GM12873 (cell line): ENCODE results near the gene B4GAT1.
A peak's percentile ranks its signal among the peaks of the same experiment; 100 is the strongest.

ENCODE experiments used
- TF ChIP-seq, protein P1 (sequence below): IDR thresholded peaks from 2 replicates; pipeline ENCODE4 v1.5.1; 2012; ENCODE audit warnings: low read depth, mild to moderate bottlenecking, moderate library complexity, low read length, control low read depth; ENCODE audit not compliant: insufficient read depth; ENCODE audit errors: missing control alignments

The B4GAT1 gene

DNA sequence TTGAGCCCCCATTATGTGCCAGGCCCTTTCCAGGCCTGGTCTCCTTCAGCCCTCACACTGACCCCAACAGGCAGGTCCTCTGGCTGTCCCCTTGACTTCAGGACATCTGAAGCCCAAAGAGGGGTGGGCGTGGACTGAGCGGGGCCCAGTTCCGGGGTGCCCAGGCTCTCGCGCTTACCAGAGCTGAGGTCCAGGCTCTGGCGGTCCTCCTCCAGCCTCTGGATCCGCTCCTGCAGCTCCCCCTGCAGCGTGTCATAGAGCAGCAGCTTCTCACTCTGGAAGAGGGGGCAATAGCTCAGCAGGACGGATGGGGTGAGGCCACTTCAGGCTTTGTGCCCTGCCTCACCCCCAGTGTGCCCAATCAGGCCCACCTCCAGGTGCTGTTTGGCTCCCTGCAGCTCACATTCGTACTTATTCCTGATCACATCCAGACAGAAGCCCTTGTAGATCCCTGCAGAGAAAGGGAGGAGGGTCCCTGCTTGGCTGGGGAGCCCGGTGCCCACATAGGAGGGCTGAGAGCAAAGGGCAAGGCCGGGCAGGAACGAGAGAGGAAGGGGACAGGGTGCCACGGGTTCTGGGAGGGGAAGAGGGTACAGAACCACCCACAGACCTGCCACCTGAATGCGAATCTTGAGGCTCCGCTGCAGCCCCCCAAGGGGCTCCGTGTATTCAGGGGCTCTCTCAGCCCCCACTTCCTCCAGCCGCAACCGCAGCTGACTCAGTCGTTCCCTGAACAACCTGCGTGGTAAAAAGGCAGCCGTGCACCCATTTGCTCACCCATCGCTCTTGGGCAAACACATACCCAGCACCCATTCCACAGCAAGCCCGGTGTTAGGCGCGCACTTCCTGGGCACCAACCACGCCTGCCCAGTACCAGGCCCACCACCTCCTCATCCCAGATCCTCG, 6.6 kb downstream of the B4GAT1 start:
- TF ChIP-seq, protein P1, sequence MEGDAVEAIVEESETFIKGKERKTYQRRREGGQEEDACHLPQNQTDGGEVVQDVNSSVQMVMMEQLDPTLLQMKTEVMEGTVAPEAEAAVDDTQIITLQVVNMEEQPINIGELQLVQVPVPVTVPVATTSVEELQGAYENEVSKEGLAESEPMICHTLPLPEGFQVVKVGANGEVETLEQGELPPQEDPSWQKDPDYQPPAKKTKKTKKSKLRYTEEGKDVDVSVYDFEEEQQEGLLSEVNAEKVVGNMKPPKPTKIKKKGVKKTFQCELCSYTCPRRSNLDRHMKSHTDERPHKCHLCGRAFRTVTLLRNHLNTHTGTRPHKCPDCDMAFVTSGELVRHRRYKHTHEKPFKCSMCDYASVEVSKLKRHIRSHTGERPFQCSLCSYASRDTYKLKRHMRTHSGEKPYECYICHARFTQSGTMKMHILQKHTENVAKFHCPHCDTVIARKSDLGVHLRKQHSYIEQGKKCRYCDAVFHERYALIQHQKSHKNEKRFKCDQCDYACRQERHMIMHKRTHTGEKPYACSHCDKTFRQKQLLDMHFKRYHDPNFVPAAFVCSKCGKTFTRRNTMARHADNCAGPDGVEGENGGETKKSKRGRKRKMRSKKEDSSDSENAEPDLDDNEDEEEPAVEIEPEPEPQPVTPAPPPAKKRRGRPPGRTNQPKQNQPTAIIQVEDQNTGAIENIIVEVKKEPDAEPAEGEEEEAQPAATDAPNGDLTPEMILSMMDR, result no peak

DNA sequence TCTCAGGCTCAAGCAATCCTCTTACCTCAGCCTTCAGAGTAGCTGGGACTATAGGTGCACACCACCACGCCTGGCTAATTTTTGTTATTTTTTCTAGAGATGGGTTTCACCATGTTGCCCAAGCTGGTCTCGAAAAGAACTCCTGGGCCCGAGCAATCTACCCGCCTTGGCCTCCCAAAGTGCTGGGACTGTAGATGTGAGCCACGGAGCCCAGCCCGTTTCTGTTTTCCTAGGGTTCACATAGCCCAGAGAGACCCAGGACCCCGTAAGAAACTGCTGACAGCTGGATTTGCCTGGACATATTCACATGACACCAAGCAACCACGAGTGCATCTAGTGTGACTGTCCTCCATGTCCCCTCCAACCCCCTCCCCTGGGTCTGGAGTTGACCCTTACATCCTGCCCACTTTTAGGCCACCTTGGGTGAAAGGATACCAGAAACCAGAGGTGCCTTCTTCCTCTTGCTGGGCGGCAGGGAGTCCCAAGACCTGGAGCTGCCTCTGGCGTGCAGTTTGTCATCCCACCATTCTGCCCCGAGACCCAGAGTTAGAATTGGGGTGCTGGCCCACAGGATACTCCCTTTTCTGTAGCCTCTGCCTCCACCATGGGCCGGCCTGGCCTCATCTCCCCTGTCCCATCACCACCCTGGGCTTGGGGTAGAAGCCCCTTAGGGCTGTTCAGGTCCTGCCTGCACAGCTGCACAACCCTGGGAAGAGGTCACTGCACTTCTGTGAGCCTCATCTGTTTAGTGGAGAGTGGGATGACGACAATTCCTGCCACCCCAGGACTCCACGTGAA, 7.5 kb downstream of the B4GAT1 start:
- TF ChIP-seq, protein P1, result no peak

GRCh38 chr11:66339162-66339675, 8.2 kb downstream of the B4GAT1 start:
- TF ChIP-seq, protein P1, result no peak

- TF ChIP-seq, protein P1, result no peak
These were observed 8.9 kb downstream of the B4GAT1 start for GRCh38 chr11:66338276-66339161.

DNA sequence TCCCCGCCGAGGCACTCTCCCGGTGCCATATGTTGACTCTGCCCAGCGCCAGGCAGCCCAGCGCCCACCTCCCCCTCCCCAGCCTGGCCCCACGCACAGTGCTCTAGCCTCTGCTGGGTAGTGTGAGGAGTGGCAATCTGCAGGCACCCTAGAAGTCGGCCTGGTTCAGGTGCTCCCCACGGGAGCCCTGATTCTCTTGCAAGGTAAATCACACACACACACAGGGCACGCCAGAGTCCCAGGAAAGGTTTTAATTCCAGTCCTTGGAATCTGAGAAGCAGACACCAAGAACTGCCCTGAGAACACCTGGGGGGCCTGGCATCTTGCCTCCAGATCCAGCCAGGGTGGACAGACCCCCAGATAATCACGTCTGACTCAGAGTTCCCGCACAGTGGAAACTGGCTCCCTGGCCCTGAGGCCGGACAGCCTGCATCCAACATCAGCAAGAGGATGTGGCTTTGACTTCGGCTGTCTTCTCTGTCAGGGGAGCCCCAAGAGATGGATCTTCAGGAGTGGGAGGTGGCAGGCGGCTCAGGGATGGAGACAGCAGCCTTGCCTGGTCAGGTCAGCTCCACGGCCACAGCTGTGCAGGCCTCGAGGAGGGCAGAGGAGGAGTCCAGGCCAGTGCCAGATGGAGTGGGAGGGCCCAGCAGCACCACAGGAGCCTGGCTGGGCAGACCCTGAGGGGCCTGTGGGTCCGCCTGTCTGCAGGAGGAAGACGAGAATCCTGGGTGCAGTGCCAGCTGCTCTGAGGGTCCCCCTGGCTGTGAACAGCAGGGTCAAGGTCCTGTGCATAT, 10.1 kb downstream of the B4GAT1 start:
- TF ChIP-seq, protein P1, result no peak

- TF ChIP-seq, protein P1, result peak; percentile 29
These were observed 11.0 kb downstream of the B4GAT1 start, which contains the start of gene RIN1 for GRCh38 chr11:66336234-66337102. TSS of gene RIN1 (minus strand) at chr11:66336434. CDS start at chr11:66336402, 32 bp downstream.
